Calu3 (cell line): ENCODE results near the gene ITPR1. TPM values are rescaled to one million over a fixed set of nuclear protein-coding genes. Genes with fewer than 3 reads are reported as not detected.

Experiments used
- BruUV-seq: library from RNA; stranded (reverse); fragments of 400-500 nt; replicated peaks from 2 replicates; lab custom pipeline; 2021; lab: Mats Ljungman, UMichigan
- CTCF ChIA-PET: fragments of 300-600 bp; sonication (Branson Sonifier 250); formaldehyde crosslinking; loops from one replicate; lab custom pipeline; 2022; ENCODE audit warnings: antibody characterized with exemption; lab: Charles Lee
- DNase-seq: peaks from one replicate; pipeline ENCODE4 v3.0.0; 2022
- H3K27ac Mint-ChIP-seq: one replicate; pipeline ENCODE4 v1.8.0; 2022; ENCODE audit warnings: mixed read lengths; ENCODE audit not compliant: unreplicated experiment
- H3K27me3 Mint-ChIP-seq: one replicate; pipeline ENCODE4 v1.8.0; 2022; ENCODE audit warnings: mixed read lengths; ENCODE audit not compliant: unreplicated experiment
- H3K36me3 Mint-ChIP-seq: one replicate; pipeline ENCODE4 v1.8.0; 2022; ENCODE audit warnings: mild to moderate bottlenecking, moderate library complexity, mixed read lengths; ENCODE audit not compliant: insufficient read depth, unreplicated experiment
- H3K4me1 Mint-ChIP-seq: one replicate; pipeline ENCODE4 v1.8.0; 2022; ENCODE audit warnings: mild to moderate bottlenecking, low read depth, mixed read lengths; ENCODE audit not compliant: unreplicated experiment
- H3K4me3 Mint-ChIP-seq: one replicate; pipeline ENCODE4 v1.8.0; 2022; ENCODE audit warnings: mild to moderate bottlenecking, low read depth, moderate library complexity, mixed read lengths; ENCODE audit not compliant: unreplicated experiment
- H3K9me3 Mint-ChIP-seq: one replicate; pipeline ENCODE4 v1.8.0; 2022; ENCODE audit warnings: low read depth, mixed read lengths; ENCODE audit not compliant: unreplicated experiment
- intact Hi-C: fragments of 100-400 bp; cut with micrococcal nuclease; formaldehyde crosslinking; loops from one replicate; pipeline ENCODE4 v1.10.0; 2022; ENCODE audit not compliant: unreplicated experiment
- total RNA-seq: library from RNA; stranded (reverse); gene quantifications from 2 replicates; pipeline ENCODE4 v1.2.3, GENCODE V29; 2022
- TF ChIP-seq, protein P1 (sequence below): fragments of 200-600 bp; IDR thresholded peaks from one replicate; pipeline ENCODE4 v1.8.0; 2022; ENCODE audit warnings: antibody characterized with exemption; ENCODE audit not compliant: unreplicated experiment

The ITPR1 gene
- total RNA-seq, 1 experiment from 2014 or later = 4.2 TPM

DNA sequence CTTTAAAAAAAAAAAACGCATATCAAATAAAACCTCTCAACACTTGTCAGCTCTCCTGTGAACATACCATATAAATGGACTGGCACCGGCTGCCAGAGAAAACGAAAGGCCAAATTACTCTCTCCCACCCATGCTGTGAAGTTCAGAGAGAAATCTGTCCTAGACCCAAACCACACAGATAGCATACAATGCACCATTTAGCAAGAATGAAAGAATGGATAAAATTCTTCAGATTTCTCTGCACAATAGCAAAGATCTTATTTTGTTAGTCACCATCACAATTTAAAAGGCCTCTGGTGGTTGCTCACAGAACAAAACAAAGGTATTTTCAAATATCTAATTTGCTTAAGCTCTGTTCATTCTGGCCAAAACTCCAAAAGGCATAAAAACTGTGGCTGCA, 392.2 kb downstream of the ITPR1 start:
- Mint-ChIP-seq H3K4me3 (no peak overlapping the region), H3K9me3 (no peaks in the 10 kb centered on the region), H3K36me3 (no peaks in the 10 kb centered on the region), H3K27ac (no peak overlapping the region), H3K4me1 (no peaks in the 10 kb centered on the region), H3K27me3 (no peaks in the 10 kb centered on the region)
- no TSS peak for BruUV-seq
- CTCF ChIA-PET = no interaction called here
- DNase-seq = no peak
- TF ChIP-seq, protein P1, sequence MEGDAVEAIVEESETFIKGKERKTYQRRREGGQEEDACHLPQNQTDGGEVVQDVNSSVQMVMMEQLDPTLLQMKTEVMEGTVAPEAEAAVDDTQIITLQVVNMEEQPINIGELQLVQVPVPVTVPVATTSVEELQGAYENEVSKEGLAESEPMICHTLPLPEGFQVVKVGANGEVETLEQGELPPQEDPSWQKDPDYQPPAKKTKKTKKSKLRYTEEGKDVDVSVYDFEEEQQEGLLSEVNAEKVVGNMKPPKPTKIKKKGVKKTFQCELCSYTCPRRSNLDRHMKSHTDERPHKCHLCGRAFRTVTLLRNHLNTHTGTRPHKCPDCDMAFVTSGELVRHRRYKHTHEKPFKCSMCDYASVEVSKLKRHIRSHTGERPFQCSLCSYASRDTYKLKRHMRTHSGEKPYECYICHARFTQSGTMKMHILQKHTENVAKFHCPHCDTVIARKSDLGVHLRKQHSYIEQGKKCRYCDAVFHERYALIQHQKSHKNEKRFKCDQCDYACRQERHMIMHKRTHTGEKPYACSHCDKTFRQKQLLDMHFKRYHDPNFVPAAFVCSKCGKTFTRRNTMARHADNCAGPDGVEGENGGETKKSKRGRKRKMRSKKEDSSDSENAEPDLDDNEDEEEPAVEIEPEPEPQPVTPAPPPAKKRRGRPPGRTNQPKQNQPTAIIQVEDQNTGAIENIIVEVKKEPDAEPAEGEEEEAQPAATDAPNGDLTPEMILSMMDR = no peak
- intact Hi-C loops = no loop called here

GRCh38 chr3:4886448-4886847, 393.3 kb downstream of the ITPR1 start:
- Mint-ChIP-seq H3K4me3 (no peak overlapping the region), H3K4me1 (no peaks in the 10 kb centered on the region), H3K27ac (no peak overlapping the region), H3K9me3 (no peaks in the 10 kb centered on the region), H3K27me3 (no peaks in the 10 kb centered on the region), H3K36me3 (no peaks in the 10 kb centered on the region)
- CTCF ChIA-PET = interaction anchor here (0.6 kb wide), 1 partner anchor 9 kb away, joined by 5 read pairs; no protein-coding TSS in a partner anchor
- TF ChIP-seq, protein P1 = no peak
- intact Hi-C loops = no loop called here
- BruUV-seq = no TSS peak
- DNase-seq = no peak

GRCh38 chr3:4887177-4887576, 394.0 kb downstream of the ITPR1 start:
- no TSS peak for BruUV-seq
- DNase-seq = no peak
- TF ChIP-seq, protein P1 = no peak
- H3K4me1 Mint-ChIP-seq = no peaks in the 10 kb centered on the region
- no peak overlapping the region for H3K4me3 Mint-ChIP-seq
- CTCF ChIA-PET = no interaction called here
- H3K27me3 Mint-ChIP-seq = no peaks in the 10 kb centered on the region
- H3K36me3 Mint-ChIP-seq = no peaks in the 10 kb centered on the region
- intact Hi-C loops = no loop called here
- H3K27ac Mint-ChIP-seq = no peak overlapping the region
- no peaks in the 10 kb centered on the region for H3K9me3 Mint-ChIP-seq

DNA sequence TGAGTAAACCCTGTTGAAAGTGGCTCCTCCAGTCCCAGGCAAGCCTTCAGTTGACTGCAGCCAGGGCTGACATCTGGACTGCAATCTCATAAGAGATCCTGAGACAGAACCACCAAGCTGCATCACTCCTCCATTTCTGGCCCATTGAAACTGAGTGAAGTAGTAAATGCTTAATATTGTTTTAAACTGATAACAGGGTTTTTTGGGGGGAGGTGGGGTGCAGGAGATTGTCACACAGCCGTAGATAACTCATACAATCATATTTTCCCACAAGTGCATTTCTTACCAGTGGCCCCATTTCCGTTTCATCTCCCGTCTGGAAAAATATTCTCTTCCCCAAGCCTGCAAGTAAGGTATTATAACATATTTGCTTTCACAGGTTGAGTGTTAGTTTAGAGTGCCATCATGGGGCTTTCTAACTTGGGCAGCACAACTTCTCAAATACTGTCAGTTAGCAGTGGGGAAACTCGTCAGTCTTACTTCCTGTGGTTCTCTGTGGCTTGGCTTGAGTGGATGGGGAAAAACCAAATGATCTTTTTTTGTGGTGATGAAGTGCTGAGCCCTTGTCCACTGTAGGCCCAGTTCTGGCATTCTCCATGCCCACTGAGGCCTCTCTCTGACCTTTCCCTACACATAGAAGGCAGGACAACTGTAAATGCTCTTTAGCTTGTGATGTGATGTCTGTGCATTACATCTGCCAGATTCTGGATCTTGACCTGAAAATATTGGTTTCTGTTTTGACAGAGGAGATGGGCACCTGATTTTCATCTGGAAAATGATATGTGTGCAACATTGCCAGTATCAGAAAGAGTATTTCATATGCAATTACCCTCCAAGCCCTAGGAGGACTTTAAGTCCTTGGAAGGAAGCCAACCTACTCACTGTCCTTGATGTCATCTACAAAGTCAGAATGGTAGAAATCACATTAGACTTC, 396.0 kb downstream of the ITPR1 start:
- intact Hi-C loops = no loop called here
- H3K4me1 Mint-ChIP-seq = no peaks in the 10 kb centered on the region
- no peak overlapping the region for H3K4me3 Mint-ChIP-seq
- CTCF ChIA-PET = no interaction called here
- H3K36me3 Mint-ChIP-seq = no peaks in the 10 kb centered on the region
- DNase-seq = no peak
- TF ChIP-seq, protein P1 = no peak
- BruUV-seq = no TSS peak
- H3K27ac Mint-ChIP-seq = no peak overlapping the region
- no peaks in the 10 kb centered on the region for H3K27me3 Mint-ChIP-seq
- H3K9me3 Mint-ChIP-seq = no peaks in the 10 kb centered on the region
